Right lobe of liver (tissue), 4 donors: ENCODE results near the gene ZNF385B.

Source experiments
- POLR2A ChIP-seq: fragments of 450-650 bp; IDR thresholded peaks from one replicate; pipeline ENCODE4 v1.6.1; 2017; ENCODE audit warnings: antibody characterized with exemption, mild to moderate bottlenecking
- TF ChIP-seq, protein P1 (sequence below), 4 donors: fragments of 200-600 bp in 3 of 4; fragments of 450-650 bp in 1 of 4; IDR thresholded peaks; one replicate each; pipeline versions ENCODE4 v1.5.1 to v1.8.0; 2016 to 2022; ENCODE audit warnings: antibody characterized with exemption in 4 of 4, mild to moderate bottlenecking in 2 of 4
- donor health status: DM: no; HTN: no; CAD: no.
- donor health status: DM: no; HTN: no; CAD: no.
- donor health status: DM: no; HTN: yes; CAD: no.

DNA sequence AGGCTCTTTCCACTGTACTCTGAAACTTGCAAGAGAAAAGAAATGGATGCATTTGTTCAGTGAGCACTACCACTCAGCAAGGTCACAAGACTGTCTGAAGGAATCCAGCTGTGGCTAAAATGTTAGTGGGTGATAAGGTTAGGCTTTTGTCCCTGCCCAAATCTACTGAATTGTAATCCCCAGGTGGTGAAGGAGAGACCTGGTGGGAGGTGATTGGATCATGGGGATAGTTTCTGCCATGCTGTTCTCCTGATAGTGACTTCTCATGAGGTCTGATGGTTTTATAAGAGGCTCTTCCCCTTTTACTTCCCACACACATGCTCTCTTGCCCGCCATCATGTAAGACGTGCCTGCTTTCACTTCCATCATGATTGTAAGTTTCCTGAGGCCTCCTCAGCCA, 68.2 kb downstream of the ZNF385B start:
- TF ChIP-seq, protein P1, sequence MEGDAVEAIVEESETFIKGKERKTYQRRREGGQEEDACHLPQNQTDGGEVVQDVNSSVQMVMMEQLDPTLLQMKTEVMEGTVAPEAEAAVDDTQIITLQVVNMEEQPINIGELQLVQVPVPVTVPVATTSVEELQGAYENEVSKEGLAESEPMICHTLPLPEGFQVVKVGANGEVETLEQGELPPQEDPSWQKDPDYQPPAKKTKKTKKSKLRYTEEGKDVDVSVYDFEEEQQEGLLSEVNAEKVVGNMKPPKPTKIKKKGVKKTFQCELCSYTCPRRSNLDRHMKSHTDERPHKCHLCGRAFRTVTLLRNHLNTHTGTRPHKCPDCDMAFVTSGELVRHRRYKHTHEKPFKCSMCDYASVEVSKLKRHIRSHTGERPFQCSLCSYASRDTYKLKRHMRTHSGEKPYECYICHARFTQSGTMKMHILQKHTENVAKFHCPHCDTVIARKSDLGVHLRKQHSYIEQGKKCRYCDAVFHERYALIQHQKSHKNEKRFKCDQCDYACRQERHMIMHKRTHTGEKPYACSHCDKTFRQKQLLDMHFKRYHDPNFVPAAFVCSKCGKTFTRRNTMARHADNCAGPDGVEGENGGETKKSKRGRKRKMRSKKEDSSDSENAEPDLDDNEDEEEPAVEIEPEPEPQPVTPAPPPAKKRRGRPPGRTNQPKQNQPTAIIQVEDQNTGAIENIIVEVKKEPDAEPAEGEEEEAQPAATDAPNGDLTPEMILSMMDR (IDR thresholded peaks at IDR 0.05) = no peak
- TF ChIP-seq POLR2A = no peak
